Measurements from ENCODE around the gene SAMD5. TPM values are rescaled to one million over a fixed set of nuclear protein-coding genes. Genes with fewer than 3 reads are reported as not detected.

SAMD5 gene
- polyA plus RNA-seq, 1 donor, result 19.4 TPM

DNA sequence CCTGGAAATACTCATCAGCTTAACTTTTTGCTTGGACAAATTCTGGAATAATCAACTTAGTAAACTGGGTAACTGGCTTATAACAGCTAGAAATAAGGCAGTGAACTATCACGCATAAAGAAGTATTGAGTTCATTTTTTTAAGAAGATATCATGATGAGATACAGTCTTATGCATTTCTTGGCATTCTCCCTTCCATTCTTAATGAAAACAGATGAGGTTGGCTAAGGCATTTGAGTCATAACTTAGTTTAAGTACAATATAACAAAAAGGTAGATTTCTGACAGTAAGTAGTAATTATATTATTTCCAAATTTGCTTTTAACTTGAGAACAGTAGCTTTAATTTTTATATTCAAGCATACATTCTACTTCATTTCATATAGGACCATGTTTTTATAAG, 56.1 kb downstream of the SAMD5 start:
- no peak for DNase-seq

DNA sequence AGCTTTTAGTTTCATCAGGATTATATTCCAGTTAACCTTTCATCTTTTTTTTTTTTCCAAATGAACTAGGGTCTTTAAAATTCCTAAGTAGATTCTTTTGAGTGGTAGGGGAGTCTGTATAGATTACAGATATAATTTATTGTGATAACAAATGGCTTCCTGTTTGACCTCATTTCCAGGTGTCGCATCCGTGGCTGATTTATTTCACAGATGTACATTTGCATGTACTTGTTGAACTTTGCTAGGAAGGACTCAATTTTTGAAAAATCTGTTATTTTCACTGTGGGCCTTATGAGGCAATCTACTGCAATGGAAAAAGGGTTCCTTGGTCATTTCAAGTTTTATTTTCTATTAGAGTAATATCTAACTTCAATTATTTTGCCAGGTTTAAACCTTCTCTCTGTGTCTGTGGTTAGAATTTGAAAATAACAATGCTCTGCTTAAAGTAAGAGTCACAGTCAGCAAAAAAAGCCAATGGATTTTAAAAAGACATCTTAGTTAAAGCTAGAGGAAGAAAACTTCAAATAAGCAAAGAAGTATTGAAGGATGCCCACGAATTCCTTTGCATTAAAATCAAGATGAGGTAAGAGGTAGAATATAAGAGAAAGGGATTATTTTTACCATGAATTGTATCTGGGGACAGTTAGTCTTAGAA, 57.9 kb downstream of the SAMD5 start:
- DNase-seq, result no peak

DNA sequence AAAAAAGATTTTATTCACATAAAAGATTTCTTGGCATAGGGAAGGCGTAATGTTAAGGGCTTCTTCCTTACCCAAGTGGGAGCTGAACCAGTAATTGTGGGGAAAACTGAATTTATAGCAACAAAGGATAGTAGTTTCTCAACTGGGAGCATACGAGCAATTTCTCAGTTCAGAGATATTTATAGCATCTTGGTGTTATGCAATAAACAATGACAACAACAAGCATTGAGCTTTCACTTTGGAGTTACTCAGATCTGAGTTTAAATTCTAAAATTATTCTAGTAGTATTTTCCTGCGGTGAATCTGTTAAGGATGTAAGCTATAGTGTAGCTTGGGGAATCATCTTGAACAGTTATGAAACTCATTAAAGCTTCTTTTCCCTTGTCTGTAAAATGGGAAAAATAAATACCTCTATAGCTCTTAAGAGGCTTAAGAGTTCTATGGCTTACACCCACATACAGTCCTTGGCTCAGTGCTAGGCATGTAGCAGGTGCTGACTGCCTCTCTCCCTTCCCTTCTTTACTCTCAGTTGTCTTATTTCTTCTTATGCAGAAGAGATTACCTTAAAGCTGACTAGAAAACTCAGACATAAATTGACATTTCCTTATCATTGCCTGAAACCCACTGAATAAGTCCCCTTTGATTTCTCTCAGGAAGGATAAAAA, 58.8 kb downstream of the SAMD5 start:
- DNase-seq, result no peak

DNA sequence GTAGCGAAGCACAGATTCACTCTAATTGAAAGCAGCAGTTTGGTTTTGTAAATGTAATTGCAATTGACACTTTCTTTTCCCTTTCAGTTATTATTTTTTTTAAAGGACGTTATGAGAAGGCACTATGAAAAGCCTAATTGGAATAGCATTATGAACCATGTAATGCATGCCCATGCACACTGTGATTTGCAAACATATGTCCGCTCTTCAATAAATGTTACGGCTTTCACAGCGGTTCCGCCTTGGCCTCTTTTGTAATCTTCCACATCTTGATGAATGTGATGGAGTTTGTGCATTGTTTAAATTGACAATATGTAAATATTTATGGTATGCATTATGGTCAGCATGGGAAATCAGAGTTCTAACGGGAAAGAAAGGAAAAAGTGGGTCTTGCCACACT, 61.3 kb downstream of the SAMD5 start:
- no peak for DNase-seq

DNA sequence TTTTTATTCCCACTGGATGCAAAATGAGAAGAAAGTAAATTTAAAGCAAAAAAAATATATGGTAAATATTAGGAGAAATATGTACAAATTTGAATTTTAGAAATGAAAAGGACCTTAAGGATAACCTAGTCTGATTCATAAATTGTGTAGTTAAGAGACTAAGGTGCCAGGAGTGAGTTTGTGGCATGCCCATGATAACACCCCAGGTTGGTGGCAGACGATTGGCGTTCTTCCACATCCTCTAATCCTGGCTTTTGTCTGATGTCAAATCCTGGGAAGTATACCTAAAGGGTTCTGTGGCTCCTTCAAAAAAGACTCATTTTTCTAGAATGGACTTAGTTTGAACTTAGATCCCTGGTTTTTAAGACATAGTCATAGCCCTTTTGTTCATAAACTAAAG, 62.2 kb downstream of the SAMD5 start:
- no peak for DNase-seq

DNA sequence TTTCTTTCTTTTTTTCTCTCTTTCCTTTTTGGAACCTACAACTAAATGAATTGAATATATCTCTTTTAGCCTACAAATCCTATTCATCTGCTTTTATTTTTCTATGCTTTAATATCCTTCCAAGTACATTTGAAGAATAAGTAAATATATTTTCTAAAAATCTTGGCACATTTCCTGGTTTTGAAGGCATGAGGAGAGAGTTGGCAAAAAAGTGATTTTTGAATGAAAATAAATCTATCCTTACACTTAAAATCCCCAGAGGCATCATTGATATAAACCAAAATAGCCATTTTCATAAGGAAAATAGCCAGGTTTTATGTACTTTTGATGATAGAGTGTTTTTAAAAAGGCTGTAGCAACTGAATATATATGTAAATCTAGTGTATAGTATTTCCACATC, 69.0 kb downstream of the SAMD5 start:
- DNase-seq, result no peak

DNA sequence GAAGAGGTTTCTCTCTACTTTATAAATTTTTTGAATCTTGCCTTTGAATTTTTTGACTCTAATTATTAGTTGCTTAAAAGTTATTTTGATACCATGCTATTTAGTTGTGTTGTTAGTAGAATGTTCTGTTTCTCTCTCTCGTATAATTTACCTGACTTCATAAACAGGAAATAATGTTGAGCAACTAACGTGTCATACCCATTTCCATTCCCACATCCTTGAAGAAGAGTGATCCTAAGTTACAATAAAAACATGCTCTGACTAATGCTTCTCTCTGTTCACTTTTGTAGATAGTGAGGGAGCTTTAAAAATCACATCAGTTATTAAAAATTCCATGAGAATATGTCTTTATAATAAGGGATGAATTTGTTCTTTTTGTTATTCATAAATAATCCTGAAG, 69.7 kb downstream of the SAMD5 start:
- no peak for DNase-seq

DNA sequence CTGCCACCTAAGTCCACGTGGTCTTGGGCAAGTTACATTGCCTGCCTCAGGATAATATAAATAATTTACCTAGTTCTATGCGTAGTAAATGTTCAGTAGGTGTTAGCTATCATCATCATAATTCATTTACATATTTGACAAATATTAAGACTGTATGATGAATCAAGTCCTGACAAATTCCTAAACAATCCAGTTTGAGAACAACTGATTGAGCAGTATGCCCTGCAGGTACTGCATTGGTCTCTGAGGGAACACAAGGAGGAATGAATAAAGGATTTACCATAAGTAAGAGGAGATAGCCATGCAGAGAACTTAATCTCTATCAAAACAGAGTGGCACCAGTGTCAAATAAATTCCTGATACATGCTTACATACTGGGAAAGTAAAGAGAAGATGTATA, 70.4 kb downstream of the SAMD5 start:
- DNase-seq, result no peak

DNA sequence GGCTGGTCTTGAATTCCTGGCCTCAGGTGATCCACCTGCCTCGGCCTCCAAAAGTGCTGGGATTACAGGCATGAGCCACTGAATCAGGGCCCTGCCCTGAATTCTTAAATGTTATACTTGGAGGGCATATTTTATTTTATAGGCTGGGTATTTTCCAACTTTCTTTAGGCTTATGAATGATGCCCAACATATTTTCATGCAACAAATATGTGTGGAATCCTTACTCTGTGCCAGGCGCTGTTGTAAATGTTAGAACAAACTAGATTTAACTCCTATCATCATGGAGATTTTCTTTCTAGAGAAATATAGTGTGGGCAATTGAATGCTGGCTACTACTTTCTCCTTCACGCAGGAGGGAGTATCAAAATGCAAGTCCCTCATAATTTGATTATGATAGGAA, 71.2 kb downstream of the SAMD5 start:
- no peak for DNase-seq

DNA sequence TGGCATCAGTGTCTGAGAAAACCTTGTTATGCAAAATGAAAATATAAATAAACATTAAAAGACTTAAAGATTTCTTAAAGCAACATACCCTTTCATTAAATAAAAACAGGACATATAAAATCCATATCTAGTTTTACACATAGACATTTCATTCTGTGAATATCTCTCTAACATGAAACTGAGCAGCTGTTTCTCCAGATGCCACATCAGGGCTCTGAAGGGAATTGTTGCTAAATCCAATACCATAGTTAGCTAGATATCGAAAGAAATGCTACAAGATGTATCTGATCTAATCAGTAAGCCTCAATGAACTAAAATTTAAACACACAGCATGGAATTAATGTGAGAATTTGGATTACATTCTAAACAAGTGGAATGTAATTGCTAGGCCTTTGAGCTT, 74.5 kb downstream of the SAMD5 start:
- DNase-seq, result no peak

DNA sequence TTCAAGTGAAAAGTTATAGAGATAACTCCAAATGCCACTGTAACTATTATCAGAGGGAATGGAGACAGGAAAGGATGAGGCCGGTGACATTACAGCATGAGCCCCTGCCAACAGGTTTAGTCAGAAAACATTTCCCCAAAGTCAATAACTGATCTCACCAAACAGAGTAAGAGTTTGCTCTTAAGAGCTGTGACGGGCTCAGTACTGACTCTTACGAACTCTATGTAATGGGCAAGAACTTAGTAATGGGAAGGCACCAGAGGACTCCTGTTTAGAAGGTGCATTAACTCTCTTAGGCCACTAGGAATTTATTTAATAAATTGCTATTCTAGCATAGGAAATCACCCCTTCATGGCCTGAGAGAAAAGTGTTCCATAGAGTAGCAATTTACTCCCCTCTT, 76.8 kb downstream of the SAMD5 start:
- no peak for DNase-seq

DNA sequence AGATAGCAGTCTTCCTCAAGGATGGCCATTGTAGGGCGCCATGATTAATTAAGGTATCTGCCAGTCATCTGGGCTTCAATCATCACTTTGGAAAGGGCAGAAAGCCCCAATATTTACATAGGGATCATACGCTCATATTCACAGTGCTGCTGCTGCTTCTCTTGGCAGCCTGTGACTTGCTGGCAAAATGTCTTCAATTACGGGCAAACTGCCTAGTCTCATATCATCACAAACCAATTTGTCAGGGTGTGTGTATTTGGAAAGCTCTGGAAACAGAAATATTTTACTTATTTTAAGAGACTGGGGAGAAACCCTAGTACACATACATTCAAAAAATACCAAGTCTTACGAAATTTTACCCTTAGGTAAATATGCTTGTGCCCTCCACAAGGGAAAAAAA, 77.6 kb downstream of the SAMD5 start:
- no peak for DNase-seq

DNA sequence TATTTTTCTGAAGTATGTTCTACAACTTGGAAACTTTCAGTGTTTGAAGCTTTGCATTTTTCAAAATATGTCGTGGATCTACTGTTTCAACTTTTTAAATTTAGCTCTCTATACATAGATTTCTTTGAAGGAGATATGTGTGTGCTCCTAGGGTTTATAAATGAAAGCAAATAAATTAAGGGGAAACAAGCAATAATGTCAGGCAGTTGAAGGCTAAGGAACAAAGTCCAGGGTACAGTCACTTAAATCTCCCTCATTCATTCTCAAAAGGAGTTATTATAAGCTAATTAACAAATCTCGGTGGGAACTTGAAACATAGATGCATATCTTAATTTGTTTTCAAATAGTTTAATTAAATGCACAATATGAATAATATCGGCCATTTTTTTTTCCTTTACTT, 79.4 kb downstream of the SAMD5 start:
- no peak for DNase-seq

DNA sequence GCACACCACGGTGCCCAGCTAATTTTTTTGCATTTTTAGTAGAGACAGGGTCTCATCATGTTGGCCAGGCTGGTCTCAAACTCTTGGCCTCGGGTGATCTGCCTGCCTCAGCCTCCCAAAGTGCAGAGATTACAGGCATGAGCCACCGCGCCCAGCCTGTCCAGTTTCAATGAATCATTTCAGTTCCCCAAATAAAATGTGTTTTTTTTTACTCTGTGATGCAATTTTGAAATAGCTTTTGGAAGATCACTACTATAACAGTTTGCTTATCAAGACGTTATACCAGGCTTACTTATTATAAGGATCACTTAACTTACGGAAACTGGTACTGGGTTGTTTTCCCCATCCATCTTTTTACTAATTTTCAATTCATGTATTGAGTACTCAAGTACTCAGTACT, 80.0 kb downstream of the SAMD5 start:
- no peak for DNase-seq

DNA sequence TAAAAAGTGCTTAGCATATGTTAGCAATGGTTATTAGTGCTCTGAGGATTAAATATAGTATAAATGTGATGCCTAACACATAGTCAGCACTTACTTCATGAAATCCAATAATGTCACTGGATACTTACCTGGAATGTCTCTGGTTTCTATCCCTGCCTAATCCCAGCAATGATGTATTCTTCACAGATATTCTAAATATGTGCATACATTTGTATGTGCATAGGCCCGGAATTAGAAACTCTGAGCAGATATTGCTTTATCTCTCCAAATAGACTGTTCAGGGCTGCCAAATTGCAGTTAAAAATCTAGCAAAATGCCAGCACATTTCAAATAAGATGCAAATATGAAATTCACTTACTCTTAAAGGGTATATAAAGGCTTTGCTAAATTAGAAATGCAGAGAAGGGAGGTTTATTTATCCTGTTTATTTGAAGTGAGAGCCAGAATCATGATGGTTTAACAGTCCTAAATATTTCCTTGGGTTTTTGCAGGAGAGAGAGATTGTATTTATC, 81.3 kb downstream of the SAMD5 start:
- DNase-seq, result no peak

DNA sequence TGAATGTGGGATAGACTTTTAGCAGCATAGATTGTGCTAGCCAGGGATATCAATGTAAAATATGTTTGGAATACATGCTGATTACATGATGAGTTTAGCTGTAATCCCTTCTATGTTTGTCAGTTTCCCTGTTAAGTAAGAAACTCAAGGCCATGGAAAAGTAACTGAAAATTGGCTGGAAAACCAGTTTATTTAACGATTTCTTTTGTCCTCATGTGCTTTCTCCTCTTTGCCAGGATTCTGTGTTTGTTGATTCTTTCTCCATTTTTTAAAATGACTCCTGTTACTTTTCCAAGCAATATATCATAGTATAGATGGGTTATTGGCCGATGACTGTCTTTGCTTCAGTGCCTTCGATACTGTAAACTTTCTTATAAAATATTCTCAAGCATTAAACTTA, 87.5 kb downstream of the SAMD5 start:
- no peak for DNase-seq

DNA sequence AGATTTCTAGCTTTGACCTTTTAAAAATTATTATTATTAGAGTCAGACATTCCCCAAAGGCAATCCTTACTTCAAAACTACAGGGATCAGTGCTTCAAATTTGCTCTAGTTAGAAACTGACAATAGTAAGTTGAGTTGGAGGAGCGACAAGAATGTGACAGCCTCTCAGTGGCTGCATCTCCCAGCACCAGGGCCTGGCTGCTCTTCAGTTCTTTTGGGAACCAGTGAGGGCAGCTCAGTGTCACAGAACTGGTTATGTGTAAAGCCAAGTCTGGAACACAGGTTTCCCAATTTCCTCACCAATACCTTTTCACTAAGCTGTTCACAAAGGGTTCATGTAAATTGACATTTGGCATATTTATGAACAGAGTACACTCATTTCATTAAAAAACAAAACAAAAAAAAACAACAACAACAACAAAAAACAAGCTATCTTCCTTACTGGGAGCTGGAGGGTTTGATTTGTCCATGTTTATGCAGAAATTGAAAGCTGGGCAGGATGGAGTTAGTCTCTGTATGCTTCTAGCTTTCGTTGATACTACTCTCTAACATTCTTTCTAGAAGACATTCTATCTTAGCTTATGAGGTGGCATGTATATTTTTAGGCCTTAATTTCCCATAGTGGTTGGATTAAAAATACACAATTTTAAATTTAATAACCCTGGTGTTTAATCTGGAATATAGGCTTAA, 95.0 kb downstream of the SAMD5 start:
- DNase-seq, result no peak

DNA sequence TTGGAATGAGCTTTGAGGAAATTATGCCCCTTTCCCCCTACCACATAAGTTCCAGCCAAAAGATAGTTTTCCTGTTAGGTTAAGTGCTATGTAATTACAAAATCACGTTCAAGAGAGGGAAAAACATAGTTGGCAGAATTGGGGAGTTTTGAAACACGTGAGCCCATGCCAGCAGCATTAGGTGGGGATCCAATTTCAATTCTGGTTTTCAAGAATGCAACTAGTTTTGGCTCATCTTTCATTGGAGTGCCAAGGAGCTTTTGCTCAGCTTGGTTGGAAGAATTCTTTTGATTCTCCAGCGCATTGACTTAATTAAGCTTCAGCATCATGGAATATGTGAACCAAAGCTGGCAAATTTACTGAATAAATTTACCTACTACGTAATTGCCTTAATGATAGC, 95.9 kb downstream of the SAMD5 start:
- peak; percentile 7 for DNase-seq

DNA sequence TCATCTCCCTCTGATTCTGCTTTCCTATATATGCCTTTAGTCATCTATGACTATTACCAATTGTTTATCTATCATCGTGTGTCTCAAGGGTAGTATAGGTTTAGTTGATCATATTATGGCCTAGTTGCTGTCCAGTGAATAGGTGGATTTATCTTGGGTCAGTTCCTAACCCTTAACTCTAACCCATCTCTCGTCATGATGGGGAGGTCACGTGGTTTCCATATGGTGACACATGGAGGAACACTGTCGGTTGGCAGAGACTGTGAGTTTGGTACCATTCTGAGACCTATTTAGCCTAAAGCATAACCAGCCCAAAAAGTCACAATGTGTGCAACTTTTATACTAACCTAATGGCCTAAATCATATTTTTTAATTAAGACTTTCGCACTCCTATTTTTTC, 103.5 kb downstream of the SAMD5 start:
- DNase-seq, result no peak

DNA sequence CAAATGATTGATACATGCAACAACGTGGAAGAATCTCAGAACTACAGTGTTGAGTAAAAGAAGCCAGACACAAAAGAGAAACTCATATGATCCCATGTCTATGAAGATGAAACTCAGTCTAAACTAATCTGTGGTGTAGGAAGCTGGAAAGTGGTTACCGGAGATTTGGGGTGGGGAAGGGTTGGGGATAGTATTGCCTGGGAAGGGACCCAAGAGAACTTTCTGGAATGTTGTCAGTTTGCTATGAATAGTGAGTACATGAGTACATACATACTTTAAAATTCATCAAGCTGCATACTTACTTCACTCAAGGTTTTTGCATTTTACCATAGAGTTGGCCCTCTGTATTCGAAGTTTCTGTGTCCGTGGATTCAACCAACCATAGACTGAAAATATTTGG, 106.0 kb downstream of the SAMD5 start:
- DNase-seq, result no peak

DNA sequence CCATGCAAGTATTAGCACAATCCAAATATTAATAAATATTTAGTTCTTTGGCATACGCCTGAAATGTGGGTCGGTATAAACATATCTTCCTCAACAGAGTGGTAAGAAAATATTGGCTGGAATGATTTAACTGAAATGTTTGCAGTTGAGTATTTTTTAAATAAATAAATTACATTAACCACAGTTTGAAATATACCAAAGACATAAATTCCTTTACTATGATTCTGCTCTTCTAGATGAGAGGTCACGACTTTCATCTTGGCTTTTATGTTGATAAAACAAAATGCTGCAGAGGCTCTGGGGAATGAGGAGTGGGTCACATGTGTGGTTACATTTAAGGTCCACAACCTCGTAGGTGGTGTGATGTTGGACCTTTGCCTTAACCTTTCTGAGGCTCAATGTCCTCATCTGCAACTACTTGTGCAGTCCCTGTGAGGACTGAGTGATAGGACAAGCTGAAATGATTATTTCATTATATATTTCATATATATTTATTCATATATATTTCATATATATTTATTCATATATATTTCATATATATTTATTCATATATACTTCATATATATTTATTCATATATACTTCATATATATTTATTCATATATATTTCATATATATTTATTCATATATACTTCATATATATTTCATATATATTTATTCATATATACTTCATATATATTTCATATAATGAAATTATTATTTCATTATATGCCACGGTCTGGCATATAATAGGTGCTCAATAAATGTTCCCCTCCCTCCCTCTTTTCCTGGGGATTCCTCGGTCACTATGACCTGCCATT, 107.4 kb downstream of the SAMD5 start:
- no peak for DNase-seq

DNA sequence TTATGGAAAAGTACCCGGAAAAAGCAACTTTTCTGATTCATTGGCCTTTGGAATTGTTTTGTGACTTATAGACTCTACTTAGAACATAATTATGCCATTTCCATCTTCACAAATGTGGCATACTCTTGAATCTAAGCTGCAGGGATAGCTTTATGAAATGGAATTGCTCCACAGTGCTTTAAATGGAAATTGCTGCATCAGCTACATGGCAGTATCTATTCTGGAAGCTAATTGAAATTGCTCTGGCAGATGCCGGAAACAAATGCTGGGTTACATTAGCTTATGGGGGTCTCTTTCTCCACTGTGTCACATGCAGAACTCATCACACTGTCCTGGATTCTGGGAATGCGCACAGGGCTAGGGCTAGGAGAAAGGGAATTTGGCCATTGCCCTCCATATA, 108.9 kb downstream of the SAMD5 start:
- DNase-seq, result no peak

DNA sequence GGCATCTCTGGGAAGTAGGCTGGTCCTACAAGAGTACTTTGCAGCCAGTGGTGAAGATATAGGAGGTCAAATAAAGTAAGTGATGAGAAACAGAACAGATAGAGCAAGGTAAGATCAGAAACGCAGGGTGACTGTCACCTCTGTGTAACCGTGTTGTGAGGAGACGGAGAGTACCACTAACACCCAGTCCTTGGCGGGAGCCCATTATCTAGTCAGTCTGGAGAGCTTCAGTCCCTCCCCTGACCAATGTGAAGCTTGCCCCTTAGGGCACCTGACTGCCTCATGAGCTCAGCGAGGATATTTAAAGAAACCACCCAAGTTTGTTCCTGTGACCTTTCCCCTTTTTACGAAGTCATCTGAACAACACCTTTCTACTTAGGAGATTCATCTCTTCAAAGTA, 110.0 kb downstream of the SAMD5 start:
- DNase-seq, result no peak

Measured in left kidney (tissue), 2 donors.